Panc1 (cell line): Measurements from ENCODE around the gene KIF26B.

Source experiments
- CTCF ChIP-seq: fragments of 450-650 bp; IDR thresholded peaks from 2 replicates; pipeline ENCODE4 v1.5.1; 2017; ENCODE audit warnings: mild to moderate bottlenecking
- REST ChIP-seq, 2 experiments: IDR thresholded peaks; 2 replicates each; pipeline ENCODE4 v1.6.1; 2011 to 2012; ENCODE audit warnings: low read depth in 2 of 2, control low read depth in 1 of 2, low read length in 1 of 2, mild to moderate bottlenecking in 1 of 2, moderate library complexity in 1 of 2; ENCODE audit not compliant: insufficient read depth in 1 of 2
- SIN3A ChIP-seq: IDR thresholded peaks from 2 replicates; pipeline ENCODE4 v1.6.1; 2012; ENCODE audit warnings: low read depth, mild to moderate bottlenecking, low read length, moderate library complexity, borderline replicate concordance; ENCODE audit not compliant: insufficient read depth

- TF ChIP-seq REST (IDR thresholded peaks at IDR 0.05; ENCODE audit: insufficient read depth in 1 of 2, low read depth in 2 of 2, low read length in 1 of 2): no peak
- TF ChIP-seq CTCF: no peak
- no peak for TF ChIP-seq SIN3A
Measured at GRCh38 chr1:245753807-245754206, 599.0 kb downstream of the KIF26B start.
